Gastroesophageal sphincter (tissue), 4 donors: ENCODE results near the gene DHRSX. TPM values are rescaled to one million over a fixed set of nuclear protein-coding genes. Genes with fewer than 3 reads are reported as not detected.
"Not testable (repeated sequence)": the region's sequence is repeated elsewhere in the genome, so short reads cannot be mapped to it uniquely, and the experiment has no call there.

Source experiments
- ATAC-seq: fragments of 150-250 bp; one replicate; pipeline ENCODE4 v1.9.1; 2016; ENCODE audit warnings: mild to moderate bottlenecking, moderate library complexity
- H3K27ac ChIP-seq, 4 donors: fragments of 200-600 bp; sonication (generic) in 3 of 4; 1 replicate in 3 of 4; 2 replicates in 1 of 4; pipeline ENCODE4 v1.5.1; 2016 to 2019
- H3K27me3 ChIP-seq: fragments of 200-600 bp; sonication (generic); one replicate; pipeline ENCODE4 v1.5.1; 2019
- H3K36me3 ChIP-seq, 2 donors: fragments of 200-600 bp; sonication (generic); one replicate each; pipeline ENCODE4 v1.5.1; 2019; ENCODE audit warnings: control low read depth in 1 of 2
- H3K4me1 ChIP-seq, 3 donors: fragments of 200-600 bp; sonication (generic); 1 replicate in 2 of 3; 2 replicates in 1 of 3; pipeline ENCODE4 v1.5.1; 2016 to 2019; ENCODE audit warnings: control low read depth in 2 of 3
- H3K4me3 ChIP-seq, 2 donors: fragments of 200-600 bp; sonication (generic); one replicate each; pipeline ENCODE4 v1.5.1; 2019; ENCODE audit warnings: mild to moderate bottlenecking in 1 of 2, moderate library complexity in 1 of 2
- H3K9me3 ChIP-seq, 3 donors: fragments of 200-600 bp; sonication (generic); one replicate each; pipeline ENCODE4 v1.5.1; 2017 to 2019; ENCODE audit warnings: control low read depth in 2 of 3
- CTCF ChIP-seq, 4 experiments: fragments of 200-600 bp in 2 of 4; fragments of 450-650 bp in 2 of 4; sonication (generic) in 1 of 4; IDR thresholded peaks; one replicate each; pipeline ENCODE4 v1.5.1; 2017 to 2019; ENCODE audit warnings: antibody characterized with exemption in 4 of 4, mild to moderate bottlenecking in 2 of 4, moderate library complexity in 2 of 4
- EP300 ChIP-seq: sonication (generic); formaldehyde crosslinking; IDR thresholded peaks from one replicate; pipeline ENCODE4 v1.6.1; 2017; ENCODE audit warnings: antibody characterized with exemption, mild to moderate bottlenecking
- POLR2A ChIP-seq, 2 donors: fragments of 450-650 bp; IDR thresholded peaks; one replicate each; pipeline ENCODE4 v1.6.1; 2017; ENCODE audit warnings: antibody characterized with exemption in 2 of 2, mild to moderate bottlenecking in 2 of 2, moderate library complexity in 1 of 2
- POLR2AphosphoS5 ChIP-seq: sonication (generic); formaldehyde crosslinking; IDR thresholded peaks from one replicate; pipeline ENCODE4 v1.6.1; 2017; ENCODE audit warnings: antibody characterized with exemption
- WGBS, 2 donors: methylation state at CpG; one replicate each; pipeline ENCODE4 v1.1.5; 2018; ENCODE audit warnings: low coverage in 1 of 2; 5-methylcytosine and 5-hydroxymethylcytosine counted together
- total RNA-seq, 4 donors: library from RNA; depleted of rRNA; stranded (reverse); fragments of >200 nt; gene quantifications; one replicate each; pipeline ENCODE4 v1.1.0, GENCODE V29; 2016

DHRSX gene
- total RNA-seq, 4 donors from 2014 or later, result 16.8 to 26.3 (median 21.1) TPM

GRCh38 chrX:2512501-2512900 lies 11.7 kb upstream of the DHRSX start:
- Histone ChIP-seq H3K4me1 (no peaks in the 10 kb centered on the region), H3K27me3 (no peaks in the 10 kb centered on the region), H3K36me3 (no peaks in the 10 kb centered on the region), H3K9me3 (no peaks in the 10 kb centered on the region), H3K4me3 (no peak overlapping the region), H3K27ac (no peak overlapping the region)
- ATAC-seq, result no peak
- 82 to 89% methylated on average over 4 to 5 of the region's 8 CpGs for WGBS, 2 donors
- TF ChIP-seq POLR2AphosphoS5, result no peak
- TF ChIP-seq EP300, result no peak
- no peak for TF ChIP-seq POLR2A (IDR thresholded peaks at IDR 0.05)
- no peak for TF ChIP-seq CTCF (IDR thresholded peaks at IDR 0.05)

GRCh38 chrX:2511326-2511725 lies 10.6 kb upstream of the DHRSX start:
- WGBS, 2 donors, result 88 to 94% methylated on average over 3 to 6 of the region's 6 CpGs
- Histone ChIP-seq H3K27ac (no peak overlapping the region), H3K9me3 (no peaks in the 10 kb centered on the region), H3K4me1 (no peaks in the 10 kb centered on the region), H3K4me3 (no peak overlapping the region), H3K36me3 (no peaks in the 10 kb centered on the region), H3K27me3 (no peaks in the 10 kb centered on the region)
- ATAC-seq, result no peak
- TF ChIP-seq EP300 (no peak), CTCF (IDR thresholded peaks at IDR 0.05) (no peak), POLR2A (IDR thresholded peaks at IDR 0.05) (no peak), POLR2AphosphoS5 (no peak)

GRCh38 chrX:2508648-2509335 lies 8.0 kb upstream of the DHRSX start:
- no peaks in the 10 kb centered on the region for H3K9me3 ChIP-seq
- H3K27ac ChIP-seq, result no peak overlapping the region
- H3K36me3 ChIP-seq, result no peaks in the 10 kb centered on the region
- no peak for TF ChIP-seq EP300
- no peak for TF ChIP-seq POLR2A (IDR thresholded peaks at IDR 0.05)
- WGBS, 2 donors, result 92 to 100% methylated on average over 1 to 3 of the region's 9 CpGs
- no peak overlapping the region for H3K4me3 ChIP-seq
- no peaks in the 10 kb centered on the region for H3K27me3 ChIP-seq
- H3K4me1 ChIP-seq, result no peaks in the 10 kb centered on the region
- no peak for ATAC-seq

- Histone ChIP-seq H3K9me3 (no peaks in the 10 kb centered on the region), H3K4me1 (no peaks in the 10 kb centered on the region), H3K27ac (no peak overlapping the region), H3K27me3 (no peaks in the 10 kb centered on the region), H3K4me3 (no peak overlapping the region), H3K36me3 (no peaks in the 10 kb centered on the region)
- WGBS, 2 donors, result 48 to 65% methylated on average over 4 to 5 of the region's 8 CpGs
- ATAC-seq, result no peak
- TF ChIP-seq EP300 (no peak), POLR2A (IDR thresholded peaks at IDR 0.05) (no peak), POLR2AphosphoS5 (no peak), CTCF (IDR thresholded peaks at IDR 0.05) (no peak)
Measured at GRCh38 chrX:2507904-2508627, 7.3 kb upstream of the DHRSX start.

- no peak for ATAC-seq
- TF ChIP-seq EP300 (no peak), POLR2A (IDR thresholded peaks at IDR 0.05) (no peak), CTCF (IDR thresholded peaks at IDR 0.05) (no peak), POLR2AphosphoS5 (no peak)
- Histone ChIP-seq H3K9me3 (no peaks in the 10 kb centered on the region), H3K36me3 (no peaks in the 10 kb centered on the region), H3K4me3 (no peak overlapping the region), H3K4me1 (no peaks in the 10 kb centered on the region), H3K27me3 (no peaks in the 10 kb centered on the region), H3K27ac (no peak overlapping the region)
- WGBS, 2 donors, result 85 to 89% methylated on average over 3 of the region's 3 CpGs
Measured at GRCh38 chrX:2507196-2507595, 6.4 kb upstream of the DHRSX start.

GRCh38 chrX:2505341-2505740 lies 4.6 kb upstream of the DHRSX start:
- H3K9me3 ChIP-seq, H3K4me3 ChIP-seq, ATAC-seq, H3K27ac ChIP-seq, H3K27me3 ChIP-seq, H3K36me3 ChIP-seq, H3K4me1 ChIP-seq: not testable (repeated sequence)
- WGBS, 2 donors, result 90 to 96% methylated on average over 3 to 8 of the region's 8 CpGs
